Right atrium auricular region (tissue), 2 donors: ENCODE results near the gene DOCK4. TPM values are rescaled to one million over a fixed set of nuclear protein-coding genes. Genes with fewer than 3 reads are reported as not detected.

Experiments used
- DNase-seq: peaks from one replicate; pipeline ENCODE4 v3.0.0-alpha.2; 2019; ENCODE audit warnings: low spot score
- H3K27ac ChIP-seq, 2 donors: fragments of 200-600 bp; sonication (generic); 1 replicate in 1 of 2; 2 replicates in 1 of 2; pipeline ENCODE4 v1.5.1; 2016 to 2019
- H3K27me3 ChIP-seq, 2 donors: fragments of 200-600 bp; sonication (generic); one replicate each; pipeline versions ENCODE4 v1.5.1 to v1.6.0; 2017 to 2019
- H3K36me3 ChIP-seq: fragments of 200-600 bp; sonication (generic); one replicate; pipeline ENCODE4 v1.5.1; 2016
- H3K4me1 ChIP-seq, 2 donors: fragments of 200-600 bp; sonication (generic); one replicate each; pipeline versions ENCODE4 v1.5.1 to v1.6.0; 2017 to 2019
- H3K4me3 ChIP-seq, 2 donors: fragments of 200-600 bp; sonication (generic); 1 replicate in 1 of 2; 2 replicates in 1 of 2; pipeline ENCODE4 v1.5.1; 2017 to 2019; ENCODE audit warnings: mild to moderate bottlenecking in 1 of 2, moderate library complexity in 1 of 2
- H3K9me3 ChIP-seq, 2 donors: fragments of 200-600 bp; sonication (generic); one replicate each; pipeline ENCODE4 v1.5.1; 2019
- CTCF ChIP-seq, 2 donors: fragments of 200-600 bp; sonication (generic); IDR thresholded peaks; one replicate each; pipeline ENCODE4 v1.5.1; 2019; ENCODE audit warnings: antibody characterized with exemption in 2 of 2
- total RNA-seq, 2 donors: library from RNA; depleted of rRNA; stranded (reverse); fragments of >200 nt; gene quantifications; one replicate each; pipeline ENCODE4 v1.1.0, GENCODE V29; 2016

The DOCK4 gene
- total RNA-seq, 2 donors from 2014 or later = 12.3 to 17.8 TPM

GRCh38 chr7:112069879-112070321, 136.3 kb downstream of the DOCK4 start:
- Histone ChIP-seq H3K27me3 (no peaks in the 10 kb centered on the region), H3K4me3 (no peak overlapping the region), H3K4me1 (peaks cover 0 to 31% of the 10 kb centered on the region in 2 donors), H3K36me3 (no peaks in the 10 kb centered on the region), H3K9me3 (peaks cover 0 to 8% of the 10 kb centered on the region in 2 donors), H3K27ac (no peak overlapping the region)
- no peak for DNase-seq
- no peak for TF ChIP-seq CTCF (IDR thresholded peaks at IDR 0.05)

DNA sequence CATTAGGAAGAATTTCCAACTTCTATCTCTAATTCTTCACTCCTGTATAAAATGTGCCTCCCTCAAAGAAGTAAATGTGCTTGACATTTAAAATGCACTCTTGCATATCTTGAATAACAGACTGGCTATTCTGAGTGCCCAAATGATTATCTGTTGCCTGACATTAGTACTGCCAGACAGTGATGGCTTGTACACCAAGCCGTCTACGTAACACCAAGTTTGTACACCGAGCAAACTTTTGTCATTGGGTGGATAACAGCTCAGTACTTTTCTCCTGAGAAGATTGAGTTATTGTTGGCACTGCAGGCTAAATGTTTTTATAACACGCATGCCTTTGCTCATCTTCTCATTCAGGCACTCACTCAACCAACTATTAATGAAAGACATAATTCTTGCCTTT, 137.2 kb downstream of the DOCK4 start:
- no peak overlapping the region for H3K27ac ChIP-seq
- H3K4me3 ChIP-seq = no peak overlapping the region
- no peaks in the 10 kb centered on the region for H3K27me3 ChIP-seq
- no peaks in the 10 kb centered on the region for H3K9me3 ChIP-seq
- DNase-seq = no peak
- H3K36me3 ChIP-seq = no peaks in the 10 kb centered on the region
- H3K4me1 ChIP-seq = peaks cover 0 to 31% of the 10 kb centered on the region in 2 donors
- no peak for TF ChIP-seq CTCF (IDR thresholded peaks at IDR 0.05)

- H3K27me3 ChIP-seq = no peaks in the 10 kb centered on the region
- H3K36me3 ChIP-seq = no peaks in the 10 kb centered on the region
- no peak for DNase-seq
- no peak overlapping the region for H3K4me3 ChIP-seq
- no peak for TF ChIP-seq CTCF (IDR thresholded peaks at IDR 0.05)
- H3K27ac ChIP-seq = no peak overlapping the region
- H3K4me1 ChIP-seq = peaks cover 0 to 28% of the 10 kb centered on the region in 2 donors
- no peaks in the 10 kb centered on the region for H3K9me3 ChIP-seq
These were observed 138.3 kb downstream of the DOCK4 start for GRCh38 chr7:112067632-112068540.

DNA sequence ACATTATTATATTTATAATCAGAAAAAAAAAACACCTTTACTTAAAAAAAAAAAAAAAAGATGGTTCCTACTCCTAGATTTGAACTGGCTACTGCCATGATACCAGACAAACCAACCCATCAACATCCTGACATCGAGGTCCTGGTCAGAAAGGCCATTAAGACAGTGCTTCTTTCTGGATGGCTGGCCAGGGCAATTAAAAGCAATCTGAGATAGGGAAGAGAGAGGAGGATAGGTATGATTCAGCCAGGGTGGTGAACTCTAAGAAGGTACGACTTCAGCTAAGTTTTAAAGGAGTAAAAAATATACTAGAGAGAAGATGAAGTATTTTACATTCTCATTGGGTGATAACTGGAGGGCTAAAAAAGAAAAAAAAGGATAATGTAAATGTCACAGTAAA, 139.0 kb downstream of the DOCK4 start:
- no peaks in the 10 kb centered on the region for H3K36me3 ChIP-seq
- DNase-seq = no peak

DNA sequence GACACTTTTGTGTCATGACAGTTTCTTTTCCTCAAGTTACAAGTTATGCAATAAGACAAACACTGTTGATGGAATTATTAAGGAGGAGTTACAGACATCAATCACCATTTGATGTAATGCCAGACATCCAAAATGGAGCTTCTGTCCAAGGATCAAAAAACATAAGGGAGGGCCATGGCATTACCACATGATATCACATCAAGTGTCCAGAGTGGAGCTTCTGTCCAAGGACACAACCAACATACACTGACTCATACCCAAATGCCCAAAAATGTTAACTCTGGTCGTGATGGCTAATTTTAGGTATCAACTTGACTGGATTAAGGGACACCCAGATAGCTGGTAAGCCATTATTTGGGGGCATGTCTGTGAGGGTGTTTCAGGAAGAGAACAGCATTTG, 140.4 kb downstream of the DOCK4 start:
- no peak for DNase-seq
- Histone ChIP-seq H3K36me3 (no peaks in the 10 kb centered on the region), H3K4me3 (no peak overlapping the region), H3K4me1 (peaks cover 0 to 19% of the 10 kb centered on the region in 2 donors), H3K9me3 (no peaks in the 10 kb centered on the region), H3K27ac (no peak overlapping the region), H3K27me3 (no peaks in the 10 kb centered on the region)
- no peak for TF ChIP-seq CTCF (IDR thresholded peaks at IDR 0.05)

More for the DNA sequence above, 139.0 kb downstream of the DOCK4 start:
- Histone ChIP-seq H3K27ac (no peak overlapping the region), H3K27me3 (no peaks in the 10 kb centered on the region), H3K9me3 (no peaks in the 10 kb centered on the region), H3K4me1 (peaks cover 0 to 21% of the 10 kb centered on the region in 2 donors), H3K4me3 (no peak overlapping the region)
- TF ChIP-seq CTCF (IDR thresholded peaks at IDR 0.05) = no peak
